Brain pericyte (primary cell): Measurements from ENCODE around the gene FOXL2NB.
A peak's percentile ranks its signal among the peaks of the same experiment; 100 is the strongest.

Source experiments
- DNase-seq: peaks from one replicate; pipeline ENCODE4 v3.0.0-alpha.2; 2012; ENCODE audit warnings: low read depth, low spot score

Gene FOXL2NB

DNA sequence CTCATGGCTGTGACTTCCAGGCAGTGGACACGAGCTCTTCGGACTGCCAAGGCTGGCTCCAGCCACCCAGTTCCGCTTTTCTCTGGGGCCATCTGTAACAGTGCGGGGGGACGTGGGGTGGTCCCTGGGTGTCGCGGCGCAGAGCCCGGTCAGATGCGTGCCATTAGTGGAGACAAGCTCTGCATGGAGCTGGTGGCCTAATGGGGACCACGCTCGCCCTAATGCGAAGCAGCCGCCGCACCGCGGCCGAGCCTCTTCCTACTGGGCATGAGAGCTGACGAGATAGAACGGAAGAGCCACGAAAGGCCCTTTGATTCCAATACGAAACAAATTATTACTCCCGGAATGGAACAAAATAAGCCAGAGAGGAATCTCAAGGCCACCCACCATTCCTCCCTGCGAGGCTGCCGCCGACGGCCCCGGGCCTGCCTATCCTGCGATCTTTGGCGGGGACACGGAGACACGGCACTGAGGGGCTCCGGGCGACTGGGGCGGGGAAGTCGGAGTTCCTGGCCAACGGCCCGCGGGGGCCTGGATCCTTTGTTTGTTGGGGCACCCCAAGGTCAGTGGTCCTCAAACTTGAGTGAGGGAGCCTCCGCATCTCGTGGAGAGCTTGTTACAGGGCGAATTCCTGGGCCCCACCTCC, 18.2 kb upstream of the FOXL2NB start:
- no peak for DNase-seq

GRCh38 chr3:138933068-138933668, 13.8 kb upstream of the FOXL2NB start:
- no peak for DNase-seq

- no peak for DNase-seq
Observed at GRCh38 chr3:138933981-138934691, 12.9 kb upstream of the FOXL2NB start.

DNA sequence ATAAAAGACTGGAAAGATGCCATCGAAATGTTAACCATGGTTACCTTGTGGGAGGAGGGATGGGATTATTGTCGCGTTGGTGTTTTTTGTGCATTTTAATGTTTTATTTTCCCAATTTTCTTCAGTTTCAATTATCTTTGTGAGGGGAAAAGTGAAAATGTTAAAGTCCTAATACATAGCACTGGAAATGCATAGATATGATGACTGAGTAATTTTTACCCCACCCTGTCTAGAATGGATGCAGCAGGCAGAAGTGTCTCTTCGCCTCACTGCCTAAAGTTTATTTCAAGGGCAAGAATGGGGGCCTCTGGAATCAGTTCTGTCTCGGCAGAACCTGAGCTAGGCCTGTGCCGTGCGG, 11.5 kb upstream of the FOXL2NB start:
- DNase-seq, result no peak

DNA sequence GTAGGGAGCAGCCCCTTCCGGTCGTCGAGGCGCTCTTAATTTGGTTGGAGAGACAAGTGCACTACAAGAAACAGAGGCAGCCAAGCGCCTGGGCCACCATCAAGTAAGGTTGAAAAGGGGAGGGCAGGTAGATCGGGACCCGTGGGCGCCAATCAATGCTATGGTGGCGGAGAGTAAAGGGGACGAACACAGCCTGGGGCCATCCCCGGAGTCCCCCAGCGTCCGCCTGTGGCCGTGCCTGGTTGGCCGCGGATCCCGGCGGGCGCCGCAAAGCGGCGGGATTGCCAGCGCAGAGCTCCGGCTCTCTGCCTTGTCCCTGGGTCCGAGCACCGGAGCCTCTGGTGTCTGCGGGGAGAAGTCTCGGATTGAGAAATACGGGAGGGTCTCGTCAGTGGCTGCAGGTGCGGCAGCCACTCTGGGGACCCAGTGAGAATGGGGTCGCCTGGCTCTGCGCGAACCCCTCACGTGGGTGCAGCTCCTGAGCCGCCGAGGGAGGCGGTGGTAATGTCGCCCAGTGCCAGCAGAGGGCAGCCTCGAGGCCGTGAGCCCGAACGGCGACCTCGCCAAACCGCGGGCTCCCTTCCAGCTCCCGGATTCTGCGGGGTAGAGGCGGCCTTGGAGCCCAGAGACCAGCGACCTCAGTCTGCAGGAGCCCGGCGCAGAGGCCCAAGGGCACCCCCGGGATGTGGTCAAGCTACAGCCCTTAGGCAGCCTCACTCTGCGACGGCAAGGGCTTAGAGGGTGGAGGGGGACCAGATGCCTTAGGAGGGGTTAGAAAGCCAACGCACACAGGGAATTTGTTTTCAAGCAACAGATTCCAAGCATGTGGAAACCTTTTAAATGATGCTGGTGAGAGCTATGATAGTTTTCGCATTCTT, 10.9 kb upstream of the FOXL2NB start:
- no peak for DNase-seq

DNA sequence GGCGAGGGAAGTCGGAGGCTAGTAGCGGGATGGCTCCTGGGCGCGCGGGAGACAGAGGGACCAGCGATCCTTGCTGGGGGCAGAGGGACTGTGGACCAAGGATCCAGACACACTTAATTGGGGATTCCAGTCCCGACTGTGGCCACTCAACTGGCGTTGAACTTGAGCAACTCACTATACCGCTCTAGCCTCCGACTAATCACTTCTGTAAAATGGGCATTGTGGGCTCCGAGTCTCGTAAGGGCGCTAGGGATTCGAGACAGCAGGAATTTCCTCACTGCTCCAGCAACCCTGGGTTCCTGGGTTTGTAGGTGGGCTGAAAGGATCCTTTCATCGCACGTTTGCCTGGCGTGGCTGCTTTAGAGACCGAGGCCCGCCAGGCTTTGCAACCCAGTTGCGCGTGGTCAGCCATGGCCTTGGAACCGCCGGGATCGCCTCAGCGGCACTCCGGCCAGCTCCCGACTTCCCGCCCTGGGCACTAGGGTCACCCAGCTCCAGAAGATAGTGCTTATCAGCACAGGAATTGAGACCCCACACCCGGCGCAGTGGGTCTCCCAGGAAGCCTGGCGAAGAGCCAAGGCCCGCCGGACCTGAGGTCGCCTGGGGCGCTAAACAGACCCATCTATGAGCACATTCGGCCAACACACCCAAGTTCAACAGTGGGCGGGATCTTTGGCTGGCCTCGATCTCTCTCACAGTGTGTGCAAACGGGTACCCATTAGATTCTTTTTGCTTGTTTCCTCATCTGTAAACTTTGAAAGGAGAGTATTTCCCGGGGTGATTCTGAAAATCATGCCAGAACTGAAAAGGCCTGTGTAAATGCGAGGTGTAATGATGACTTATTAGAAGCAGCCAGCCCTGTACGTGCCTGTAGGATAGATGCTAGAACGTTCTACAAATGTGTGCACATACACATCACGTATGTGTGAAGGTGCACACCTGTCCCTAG, 10.0 kb upstream of the FOXL2NB start:
- DNase-seq, result no peak

GRCh38 chr3:138937690-138938055, 9.3 kb upstream of the FOXL2NB start:
- no peak for DNase-seq

DNA sequence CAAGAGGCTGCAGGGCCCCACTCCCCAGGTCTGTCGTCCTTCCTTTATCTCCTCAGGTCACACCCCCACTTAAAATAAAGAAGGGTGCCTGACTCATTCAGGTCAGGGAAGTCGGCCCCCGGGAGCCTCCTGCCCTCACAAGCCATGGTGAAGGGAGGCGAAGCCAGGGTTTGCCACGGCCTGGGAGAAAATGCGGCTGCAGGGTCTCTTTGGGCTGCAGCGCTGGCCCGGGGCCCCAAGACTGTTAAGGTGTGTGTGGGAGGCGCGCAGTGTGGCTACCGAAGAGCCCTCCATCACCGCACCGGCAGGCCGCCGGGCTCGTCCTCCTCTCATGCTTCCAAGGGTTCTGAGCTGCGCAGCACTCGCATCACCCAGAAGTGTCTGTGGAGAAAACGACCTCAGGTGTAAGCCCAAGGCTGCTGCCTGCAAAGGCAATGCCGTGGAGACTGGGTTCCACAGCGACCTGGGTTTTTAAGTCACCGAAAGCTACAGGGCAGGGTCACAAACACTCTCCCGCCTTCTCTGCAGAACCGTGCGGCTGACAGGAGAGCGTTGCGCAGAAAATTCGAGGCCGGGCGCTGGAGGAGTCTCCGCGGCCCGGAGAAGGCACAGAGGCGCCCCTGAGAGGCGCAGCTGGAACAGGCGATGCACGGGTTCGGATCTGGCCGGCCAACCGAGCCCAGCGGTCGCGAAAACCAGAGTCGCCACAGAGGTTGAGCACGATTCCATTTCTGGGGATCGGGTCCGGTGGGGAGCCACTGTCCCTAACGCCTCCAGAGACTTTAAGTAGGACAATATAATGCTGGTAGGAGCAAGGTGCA, 8.8 kb upstream of the FOXL2NB start:
- DNase-seq, result no peak

- DNase-seq, result no peak
Observed at GRCh38 chr3:138938877-138939560, 8.0 kb upstream of the FOXL2NB start.

DNA sequence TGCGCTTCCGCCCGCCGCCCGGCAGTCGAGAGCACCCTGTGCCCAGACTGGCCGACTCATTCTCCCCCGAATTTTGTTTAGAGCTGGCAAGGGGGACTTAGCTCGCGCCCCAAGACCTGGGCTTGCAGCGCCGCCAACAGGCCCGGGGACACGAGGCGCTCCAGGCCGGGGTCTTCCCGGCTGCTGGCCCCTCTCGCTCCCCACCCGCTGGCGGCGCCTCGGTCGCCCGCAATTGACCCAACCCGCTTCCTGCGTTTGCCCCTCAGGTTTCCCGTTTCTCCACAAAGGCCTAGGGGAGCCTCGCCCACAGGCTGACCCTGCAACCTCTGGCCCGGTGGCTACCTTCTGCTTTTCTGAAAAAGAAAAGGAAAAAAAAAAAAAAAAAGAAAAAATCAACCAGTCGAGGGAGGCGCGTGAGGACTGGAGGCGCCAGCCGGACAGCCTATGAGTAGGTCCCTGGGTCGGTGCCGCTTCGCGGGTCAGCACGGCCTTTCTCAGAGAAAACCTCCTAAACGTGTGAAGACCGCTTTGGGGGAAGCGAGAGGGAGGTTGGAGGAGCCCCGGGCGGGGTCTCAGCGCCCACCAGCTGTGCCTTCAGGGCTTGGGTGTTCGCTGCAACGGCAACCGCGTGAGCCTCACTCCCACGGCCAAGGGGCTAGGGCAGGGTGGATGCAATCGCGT, 7.3 kb upstream of the FOXL2NB start:
- DNase-seq, result no peak

GRCh38 chr3:138940446-138940845, 6.6 kb upstream of the FOXL2NB start:
- no peak for DNase-seq

GRCh38 chr3:138941259-138941885, 5.6 kb upstream of the FOXL2NB start:
- no peak for DNase-seq

DNA sequence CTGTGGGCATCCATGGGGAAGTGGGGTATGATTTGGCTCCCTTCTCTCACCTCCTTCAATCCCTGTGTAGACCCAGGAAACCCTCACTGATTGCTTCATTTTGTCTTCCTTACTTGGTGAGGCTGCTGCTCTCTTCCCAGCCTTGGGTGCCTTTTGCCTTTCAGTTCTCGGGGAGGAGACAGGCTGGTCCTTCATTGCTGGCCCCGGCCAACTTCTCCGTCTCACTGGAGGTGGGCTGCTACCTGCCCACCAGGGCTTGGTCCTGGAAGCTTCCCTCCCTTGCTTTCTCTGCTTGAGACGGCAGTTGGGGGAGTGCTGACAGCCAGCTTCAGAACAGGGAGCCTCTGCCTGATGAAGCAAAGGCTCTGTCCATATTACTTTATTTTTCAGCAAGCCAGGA, 4.7 kb upstream of the FOXL2NB start:
- no peak for DNase-seq

DNA sequence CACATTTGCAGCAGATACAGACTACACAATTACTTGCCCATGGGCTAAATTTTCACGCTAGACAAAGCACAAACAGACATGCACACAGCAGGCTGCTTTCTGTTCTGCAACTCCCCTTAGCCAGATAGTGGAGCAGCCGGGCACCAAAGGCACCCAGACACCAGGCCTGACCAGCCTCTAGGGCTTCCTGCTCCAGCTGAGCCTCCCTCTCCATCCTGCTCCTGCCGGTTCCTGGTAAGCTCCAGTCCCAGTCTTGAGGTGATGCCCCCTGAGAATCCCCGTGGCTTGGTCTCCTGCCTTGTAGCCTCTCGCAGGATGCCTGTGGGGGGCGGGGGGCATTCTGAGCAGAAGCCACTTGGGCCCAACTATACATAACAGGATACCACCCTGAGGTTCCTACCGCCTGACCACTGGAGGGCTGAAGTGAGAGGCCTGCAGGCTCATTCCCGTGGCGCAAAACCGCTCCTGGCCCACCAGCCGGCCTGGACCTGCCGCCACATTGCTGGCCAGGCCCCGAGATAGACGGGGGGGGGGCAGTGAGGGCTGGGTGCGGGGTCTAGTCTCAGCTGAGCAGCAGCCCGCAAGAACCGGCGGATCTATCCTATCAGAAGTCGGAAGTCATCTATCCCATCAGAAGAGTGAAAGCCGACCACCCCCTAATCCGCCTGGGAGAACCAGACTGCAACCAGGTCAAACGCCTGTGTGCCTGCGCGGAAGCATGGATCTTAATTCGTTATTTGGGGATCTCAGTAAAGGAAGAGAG, 4.0 kb upstream of the FOXL2NB start:
- no peak for DNase-seq

DNA sequence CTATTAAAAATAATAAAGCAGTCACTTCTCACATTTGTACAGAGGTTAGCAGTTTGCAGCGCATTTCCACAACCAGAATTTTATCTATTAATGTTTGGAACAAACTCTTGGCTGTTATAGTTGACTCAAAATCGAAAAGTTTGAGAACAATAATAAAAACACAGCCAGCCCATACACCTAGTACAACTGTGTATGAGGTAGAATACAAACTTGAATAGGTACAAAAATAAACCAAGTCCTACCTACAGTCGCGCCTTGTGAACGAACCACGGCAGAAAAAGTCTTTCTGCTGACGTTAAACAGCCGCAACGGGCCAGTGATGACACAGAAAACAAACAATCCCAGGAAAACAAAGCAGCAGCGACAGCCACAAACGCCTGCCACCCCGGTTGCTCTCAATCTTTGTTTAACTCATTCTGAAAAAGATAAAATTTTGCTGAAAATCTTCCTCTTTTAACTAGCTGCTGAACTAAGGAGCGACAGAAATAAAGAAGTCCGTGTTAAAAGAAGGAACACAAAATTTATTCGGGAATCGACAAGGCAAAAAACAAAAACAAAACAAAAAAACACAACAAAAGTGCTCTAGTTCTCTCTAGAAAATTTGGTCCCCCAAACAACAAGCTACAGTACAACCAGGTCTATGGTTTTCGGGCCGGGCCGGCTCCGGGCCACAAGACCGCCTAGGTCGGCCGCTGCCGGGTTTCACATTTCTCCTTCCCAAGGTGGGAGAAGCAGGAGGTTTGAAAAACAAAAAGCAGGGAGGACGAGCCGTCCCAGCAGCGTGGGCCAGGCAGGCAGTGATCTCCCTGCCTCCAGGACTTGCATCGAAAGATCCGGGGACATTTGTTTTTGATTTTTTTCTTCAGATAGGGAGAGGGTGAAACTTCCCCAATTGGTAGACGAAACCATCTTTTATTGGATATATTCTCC, 3.0 kb upstream of the FOXL2NB start:
- DNase-seq, result peak; percentile 22

- no peak for DNase-seq
Observed at GRCh38 chr3:138944654-138944928, 2.4 kb upstream of the FOXL2NB start.
